DMS114 treated with DMSO at 0.1 percent for 48 hours (cell line): ENCODE data around the gene NTRK2.

Experiments used
- DNase-seq: peaks from one replicate; lab custom pipeline; 2025; ENCODE audit not compliant: unreplicated experiment; lab: John Stamatoyannopoulos, UW

Gene NTRK2

DNA sequence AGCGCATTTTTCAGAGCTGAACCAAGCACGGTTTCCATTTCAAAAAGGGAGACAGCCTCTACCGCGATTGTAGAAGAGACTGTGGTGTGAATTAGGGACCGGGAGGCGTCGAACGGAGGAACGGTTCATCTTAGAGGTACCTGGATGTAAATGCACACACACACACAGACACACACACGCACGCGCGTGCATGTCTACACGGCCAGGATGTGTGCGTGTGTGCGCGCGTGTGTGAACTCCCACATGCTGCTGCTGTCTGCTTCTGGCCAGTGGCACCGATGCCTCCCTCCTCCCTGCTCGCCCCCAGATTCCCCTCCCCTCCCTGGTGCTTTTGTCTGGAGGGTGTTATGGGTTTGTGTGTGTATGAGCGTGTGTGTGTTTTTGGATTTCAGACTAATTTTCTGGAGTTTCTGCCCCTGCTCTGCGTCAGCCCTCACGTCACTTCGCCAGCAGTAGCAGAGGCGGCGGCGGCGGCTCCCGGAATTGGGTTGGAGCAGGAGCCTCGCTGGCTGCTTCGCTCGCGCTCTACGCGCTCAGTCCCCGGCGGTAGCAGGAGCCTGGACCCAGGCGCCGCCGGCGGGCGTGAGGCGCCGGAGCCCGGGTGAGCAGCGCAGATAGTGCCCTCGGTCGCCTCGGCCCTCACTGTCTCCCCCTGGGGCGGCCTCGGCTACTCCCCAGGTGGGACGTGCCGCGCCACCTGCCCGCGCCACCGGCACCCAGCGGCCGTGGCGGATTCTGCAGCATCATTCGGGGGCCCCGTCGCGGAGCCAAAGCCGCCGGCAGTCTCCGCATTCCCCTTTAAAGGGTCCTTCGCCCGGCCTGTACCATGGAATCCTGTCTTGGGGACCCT, at the start of gene NTRK2:
NTRK2 (plus strand) TSS at position 442 of the 850 bp plus-strand sequence. CDS start 1,020 bp downstream, outside the sequence.
- DNase-seq = peak; percentile 6

DNA sequence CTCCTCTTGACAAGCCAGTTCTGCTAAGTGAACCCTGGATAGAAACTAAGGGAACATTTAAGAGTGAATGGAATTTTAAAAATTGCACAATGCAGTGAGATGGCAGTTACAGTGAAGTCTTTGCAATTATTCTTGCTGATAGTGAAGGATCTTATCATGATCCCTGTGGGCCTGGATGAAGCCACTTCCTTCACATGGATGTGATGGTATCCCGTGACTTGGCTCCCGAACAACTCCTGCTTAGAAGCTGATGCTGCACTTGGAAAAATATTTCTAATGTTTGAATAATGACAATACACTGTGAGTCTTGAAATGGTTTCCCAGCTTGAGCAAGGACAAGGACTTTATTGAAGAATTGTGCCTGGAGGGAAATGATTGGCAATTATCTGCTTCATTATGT, 49.2 kb upstream of the NTRK2 start:
- no peak for DNase-seq

DNA sequence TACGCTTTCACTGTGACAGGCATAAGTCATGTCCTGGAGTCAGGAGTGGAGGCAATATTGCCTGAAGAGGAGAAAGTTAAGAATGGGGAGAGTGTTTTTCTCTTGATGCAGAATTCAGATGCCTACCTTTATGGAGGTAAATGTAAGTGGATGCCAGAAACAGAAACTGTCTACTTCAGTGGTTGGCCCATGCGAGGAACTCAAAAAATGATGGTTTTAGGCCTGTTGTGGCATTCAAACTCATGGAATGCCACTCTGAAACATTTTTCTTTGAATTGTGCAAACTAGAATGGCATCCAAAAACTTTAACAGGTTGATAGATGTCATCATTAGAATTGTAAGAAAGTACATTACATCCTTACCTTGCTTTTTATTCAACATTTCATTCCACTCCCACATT, 47.7 kb upstream of the NTRK2 start:
- no peak for DNase-seq

- DNase-seq = no peak
Observed at GRCh38 chr9:84622981-84623380, 46.5 kb upstream of the NTRK2 start.

- DNase-seq = no peak
Observed at GRCh38 chr9:84636436-84636835, 33.1 kb upstream of the NTRK2 start.

- no peak for DNase-seq
Observed at GRCh38 chr9:84642553-84643141, 26.9 kb upstream of the NTRK2 start.

DNA sequence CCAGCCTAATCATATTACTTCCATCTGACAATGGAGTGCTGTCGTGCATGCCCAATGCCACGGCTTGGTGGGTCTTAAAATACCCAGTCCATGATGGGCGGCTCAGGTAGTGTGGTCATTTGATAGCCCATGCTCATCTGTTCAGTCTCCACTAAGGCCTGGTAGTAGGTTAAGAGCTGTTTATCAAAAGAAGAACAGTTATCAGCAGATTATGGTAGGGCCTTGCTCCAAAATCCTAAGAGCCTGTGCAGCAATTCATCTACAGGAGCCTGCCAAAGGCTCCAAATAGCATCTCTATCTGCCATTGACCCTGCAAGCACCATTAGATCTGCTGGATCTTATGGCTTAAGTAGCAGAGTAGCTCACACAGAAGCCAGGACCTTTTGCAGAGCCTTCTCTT, 21.8 kb upstream of the NTRK2 start:
- DNase-seq = no peak

- no peak for DNase-seq
Observed at GRCh38 chr9:84652496-84653120, 16.9 kb upstream of the NTRK2 start.

- DNase-seq = no peak
Observed at GRCh38 chr9:84655447-84655846, 14.1 kb upstream of the NTRK2 start.

GRCh38 chr9:84659313-84659712, 10.2 kb upstream of the NTRK2 start:
- no peak for DNase-seq

DNA sequence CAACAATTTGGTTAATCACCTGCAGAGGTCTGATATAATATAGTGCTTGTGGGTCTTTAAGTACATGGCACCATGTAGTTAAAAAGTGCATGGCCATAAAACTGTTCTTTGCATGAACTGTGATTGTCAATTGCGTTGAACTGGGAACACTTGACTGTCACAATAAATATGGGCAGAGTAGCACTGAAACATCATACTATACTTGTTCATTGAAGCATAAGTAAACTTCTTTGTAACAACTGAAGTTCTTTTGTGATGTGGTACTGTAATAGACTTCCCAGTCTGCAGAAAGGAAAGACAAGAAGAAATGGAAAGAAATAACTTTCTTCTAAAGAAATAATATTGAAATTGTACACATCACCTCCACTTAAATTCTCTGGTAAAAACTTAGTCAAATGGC, 9.8 kb upstream of the NTRK2 start:
- no peak for DNase-seq

GRCh38 chr9:84667571-84668195, 1.8 kb upstream of the NTRK2 start:
- DNase-seq = peak; percentile 8

GRCh38 chr9:84668196-84669012, 1.1 kb upstream of the NTRK2 start:
- DNase-seq = peak; percentile 12

- no peak for DNase-seq
Observed at GRCh38 chr9:84669013-84669287, 579 bp upstream of the NTRK2 start.

DNA sequence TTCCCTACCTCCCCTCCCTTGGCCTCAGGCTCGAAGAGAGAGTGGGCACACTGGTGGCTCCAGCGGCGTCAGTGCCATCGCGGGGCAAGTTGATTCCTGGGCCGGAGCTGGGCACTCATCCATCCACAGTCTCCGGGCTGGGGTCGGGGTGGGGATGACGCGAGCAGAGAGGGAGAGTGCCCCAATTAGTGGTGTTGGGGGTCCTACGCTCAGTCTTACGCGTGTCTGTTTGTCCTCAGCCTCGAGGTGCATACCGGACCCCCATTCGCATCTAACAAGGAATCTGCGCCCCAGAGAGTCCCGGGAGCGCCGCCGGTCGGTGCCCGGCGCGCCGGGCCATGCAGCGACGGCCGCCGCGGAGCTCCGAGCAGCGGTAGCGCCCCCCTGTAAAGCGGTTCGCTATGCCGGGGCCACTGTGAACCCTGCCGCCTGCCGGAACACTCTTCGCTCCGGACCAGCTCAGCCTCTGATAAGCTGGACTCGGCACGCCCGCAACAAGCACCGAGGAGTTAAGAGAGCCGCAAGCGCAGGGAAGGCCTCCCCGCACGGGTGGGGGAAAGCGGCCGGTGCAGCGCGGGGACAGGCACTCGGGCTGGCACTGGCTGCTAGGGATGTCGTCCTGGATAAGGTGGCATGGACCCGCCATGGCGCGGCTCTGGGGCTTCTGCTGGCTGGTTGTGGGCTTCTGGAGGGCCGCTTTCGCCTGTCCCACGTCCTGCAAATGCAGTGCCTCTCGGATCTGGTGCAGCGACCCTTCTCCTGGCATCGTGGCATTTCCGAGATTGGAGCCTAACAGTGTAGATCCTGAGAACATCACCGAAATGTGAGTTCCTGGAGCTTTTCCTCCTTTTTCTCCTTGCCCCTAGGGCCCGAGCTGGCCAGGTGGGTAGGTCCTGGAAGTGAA, 861 bp downstream of the NTRK2 start:
- DNase-seq = no peak

GRCh38 chr9:84671586-84672521, 2.3 kb downstream of the NTRK2 start:
- DNase-seq = no peak

DNA sequence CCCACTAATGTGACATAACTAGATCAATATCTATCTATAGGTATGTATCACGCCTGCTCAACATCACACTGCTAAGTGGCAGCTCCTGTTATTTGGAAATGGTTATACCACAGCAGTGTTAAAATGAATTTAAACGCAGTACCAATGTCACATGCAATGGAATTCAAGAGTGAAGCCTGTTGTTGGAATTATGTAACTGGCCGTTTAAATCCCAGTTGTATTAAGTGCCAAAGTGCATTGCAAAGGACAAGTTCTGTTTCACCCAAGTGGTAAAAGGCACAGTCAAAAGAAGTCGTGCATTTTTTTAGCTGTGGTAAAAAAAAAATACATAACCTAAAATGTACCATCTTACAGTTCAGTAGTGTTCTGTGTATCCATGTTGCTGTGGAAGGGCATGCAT, 4.3 kb downstream of the NTRK2 start:
- DNase-seq = no peak

DNA sequence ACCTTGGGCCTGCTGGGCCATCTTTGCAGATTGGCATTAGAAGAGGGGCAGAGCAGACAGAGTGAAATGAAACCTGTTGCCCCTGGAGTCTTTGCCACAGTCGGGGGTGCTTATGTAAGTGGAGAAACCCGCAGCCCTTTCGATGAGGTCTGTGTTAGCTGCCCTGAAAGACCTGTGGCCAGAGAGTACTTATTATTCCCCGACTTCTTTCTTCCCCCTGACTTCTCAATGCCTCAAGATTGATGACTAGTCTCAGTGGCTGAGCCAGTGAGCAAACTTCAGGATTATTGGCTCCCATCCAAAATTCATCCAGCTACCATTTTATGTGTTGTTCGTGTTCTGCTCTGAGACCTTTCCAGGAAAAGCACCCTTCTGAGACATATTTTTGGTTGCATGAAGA, 7.6 kb downstream of the NTRK2 start:
- DNase-seq = no peak

DNA sequence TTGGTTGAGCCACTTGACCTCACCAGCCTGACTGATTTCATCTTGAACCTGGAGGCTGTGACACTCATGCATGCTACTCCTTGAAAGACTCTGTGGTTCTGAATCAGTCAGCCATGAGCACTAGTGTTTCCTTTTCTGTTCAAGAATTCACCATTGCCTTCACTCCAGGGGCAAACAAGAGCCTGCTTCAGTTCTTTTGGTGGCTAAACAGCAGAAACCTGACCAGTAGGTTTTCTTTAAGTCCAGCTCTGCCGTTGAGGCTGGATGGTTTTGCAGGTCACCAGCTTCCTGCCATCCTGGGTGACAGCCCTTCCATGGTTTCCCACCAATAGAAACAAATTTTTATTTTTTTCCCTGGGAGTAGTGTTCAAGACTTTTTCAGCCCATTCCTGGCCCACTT, 10.0 kb downstream of the NTRK2 start:
- DNase-seq = no peak
